Kidney (tissue), 14 donors: ENCODE results near the gene TMEM108. TPM values are rescaled to one million over a fixed set of nuclear protein-coding genes. Genes with fewer than 3 reads are reported as not detected.

ENCODE experiments used
- DNase-seq, 5 donors: peaks; one replicate each; pipeline ENCODE4 v3.0.0-alpha.2; 2013 to 2020
- FAIRE-seq: peaks from 2 replicates; lab custom pipeline; 2012; peaks lifted over from hg19 to GRCh38; lab: Jason Lieb, UNC
- H3K27ac ChIP-seq, 2 donors: one replicate each; pipeline ENCODE4 v1.7.0; 2013; ENCODE audit warnings: low read depth in 2 of 2, low read length in 2 of 2, inconsistent platforms in 1 of 2
- H3K27me3 ChIP-seq: one replicate; pipeline ENCODE4 v1.7.1; 2013; ENCODE audit warnings: low read length, inconsistent platforms; ENCODE audit not compliant: control insufficient read depth, insufficient read depth
- H3K36me3 ChIP-seq, 3 donors: one replicate each; pipeline versions ENCODE4 v1.7.0 to v1.7.1; 2013; ENCODE audit warnings: low read length in 3 of 3, control low read depth in 1 of 3, inconsistent platforms in 1 of 3; ENCODE audit not compliant: insufficient read depth in 3 of 3, control insufficient read depth in 2 of 3
- H3K4me1 ChIP-seq, 3 donors: one replicate each; pipeline versions ENCODE4 v1.7.0 to v1.7.1; 2013; ENCODE audit warnings: low read length in 3 of 3, inconsistent platforms in 1 of 3, low read depth in 1 of 3; ENCODE audit not compliant: control insufficient read depth in 2 of 3, insufficient read depth in 2 of 3
- H3K4me3 ChIP-seq, 3 donors: one replicate each; pipeline versions ENCODE4 v1.7.0 to v1.8.1; 2013; ENCODE audit warnings: low read length in 3 of 3, control low read depth in 1 of 3, inconsistent platforms in 1 of 3
- H3K9ac ChIP-seq, 3 donors: one replicate each; pipeline versions ENCODE4 v1.7.0 to v1.7.1; 2013; ENCODE audit warnings: low read length in 3 of 3, control low read depth in 1 of 3, inconsistent platforms in 1 of 3
- H3K9me3 ChIP-seq, 3 donors: one replicate each; pipeline versions ENCODE4 v1.7.0 to v1.7.1; 2013; ENCODE audit warnings: low read length in 3 of 3, control low read depth in 1 of 3, inconsistent platforms in 1 of 3; ENCODE audit not compliant: control insufficient read depth in 2 of 3, insufficient read depth in 1 of 3
- CTCF ChIP-seq: IDR thresholded peaks from 3 replicates; pipeline ENCODE4 v1.5.1; 2012; ENCODE audit warnings: mild to moderate bottlenecking, moderate library complexity, borderline replicate concordance; ENCODE audit not compliant: insufficient read depth; ENCODE audit errors: extremely low read depth
- intact Hi-C: fragments of 100-400 bp; cut with DNase I; formaldehyde crosslinking; loops from one replicate; pipeline ENCODE4 v1.11.1; 2022
- polyA plus RNA-seq: library from polyadenylated mRNA; stranded (reverse); fragments of 350-450 nt; fragmentation: Illumina TruSeq; extraction: RNeasy Lipid Tissue Mini Kit (QIAGEN cat#74804); gene quantifications from one replicate; pipeline ENCODE4 v1.2.3, GENCODE V29; 2014; ENCODE audit warnings: low read depth, low replicate concordance; ENCODE audit not compliant: insufficient read depth
- total RNA-seq: library from RNA; stranded (reverse); fragmentation: NEBNext Ultra II Directional; extraction: Animal tissue kit (Norgen Biotek cat#: 25700); gene quantifications from one replicate; pipeline ENCODE4 v1.2.1, GENCODE V29; 2021
- donor health status: control.
- donor health status: control.
- donor health status: control.
- donor health status: control.
- donor health status: control.
- donor health status: DM: yes; HTN: yes; CAD: no.
- donor health status: Normal renal cell carcinoma (clear cell type).

Gene TMEM108
- total and polyA plus RNA-seq, 2 donors from 2014 or later, result 0.91 to 1.5 TPM

GRCh38 chr3:133258358-133258757 lies 220.2 kb downstream of the TMEM108 start:
- TF ChIP-seq CTCF, result no peak
- Histone ChIP-seq H3K36me3 (no peaks in the 10 kb centered on the region), H3K27me3 (no peaks in the 10 kb centered on the region), H3K4me3 (no peak overlapping the region), H3K4me1 (no peaks in the 10 kb centered on the region), H3K27ac (no peak overlapping the region), H3K9ac (no peak overlapping the region), H3K9me3 (no peaks in the 10 kb centered on the region)
- FAIRE-seq, result no peak
- intact Hi-C loops, result no loop called here
- DNase-seq, result no peak

- intact Hi-C loops, result no loop called here
- FAIRE-seq, result no peak
- H3K4me1 ChIP-seq, result no peaks in the 10 kb centered on the region
- H3K9me3 ChIP-seq, result no peaks in the 10 kb centered on the region
- no peak for TF ChIP-seq CTCF
- H3K4me3 ChIP-seq, result no peak overlapping the region
- no peak overlapping the region for H3K9ac ChIP-seq
- H3K27ac ChIP-seq, result no peak overlapping the region
- DNase-seq, result no peak
- no peaks in the 10 kb centered on the region for H3K36me3 ChIP-seq
- H3K27me3 ChIP-seq, result no peaks in the 10 kb centered on the region
Observed at GRCh38 chr3:133259767-133260166, 221.6 kb downstream of the TMEM108 start.

- H3K27me3 ChIP-seq, result no peaks in the 10 kb centered on the region
- no peak overlapping the region for H3K4me3 ChIP-seq
- no peaks in the 10 kb centered on the region for H3K4me1 ChIP-seq
- no peak for TF ChIP-seq CTCF
- H3K36me3 ChIP-seq, result no peaks in the 10 kb centered on the region
- FAIRE-seq (no peak), DNase-seq (no peak)
- H3K27ac ChIP-seq, result no peak overlapping the region
- intact Hi-C loops, result no loop called here
- no peak overlapping the region for H3K9ac ChIP-seq
- no peaks in the 10 kb centered on the region for H3K9me3 ChIP-seq
Observed at GRCh38 chr3:133262333-133262732, 224.1 kb downstream of the TMEM108 start.

- intact Hi-C loops, result no loop called here
- H3K9me3 ChIP-seq, result no peaks in the 10 kb centered on the region
- no peak overlapping the region for H3K27ac ChIP-seq
- FAIRE-seq (no peak), DNase-seq (no peak)
- no peak for TF ChIP-seq CTCF
- no peaks in the 10 kb centered on the region for H3K36me3 ChIP-seq
- no peak overlapping the region for H3K4me3 ChIP-seq
- no peak overlapping the region for H3K9ac ChIP-seq
- H3K4me1 ChIP-seq, result no peaks in the 10 kb centered on the region
- H3K27me3 ChIP-seq, result no peaks in the 10 kb centered on the region
Observed at GRCh38 chr3:133264920-133265319, 226.7 kb downstream of the TMEM108 start.
